GM06990 (cell line): ENCODE measurements around the gene MRPL49.
A peak's percentile ranks its signal among the peaks of the same experiment; 100 is the strongest.

ENCODE experiments used
- DNase-seq: peaks from one replicate; pipeline ENCODE4 v3.0.0-alpha.2; 2011; ENCODE audit not compliant: insufficient read length; ENCODE audit errors: extremely low read depth
- H3K27me3 ChIP-seq: replicated peaks from 2 replicates; pipeline ENCODE4 v1.6.0; 2011; ENCODE audit warnings: low read length; ENCODE audit not compliant: control insufficient read depth, insufficient read depth
- H3K36me3 ChIP-seq: 2 replicates; pipeline ENCODE4 v1.5.1; 2011; ENCODE audit warnings: low read length; ENCODE audit not compliant: control insufficient read depth, insufficient read depth
- H3K4me3 ChIP-seq: replicated peaks from 2 replicates; pipeline ENCODE4 v1.5.1; 2011; ENCODE audit warnings: low read depth, mild to moderate bottlenecking, control low read depth, low read length
- TF ChIP-seq, protein P1 (sequence below): IDR thresholded peaks from 2 replicates; pipeline ENCODE4 v1.5.1; 2011; ENCODE audit warnings: low read length, control low read depth, mild to moderate bottlenecking, inconsistent platforms; ENCODE audit not compliant: insufficient read depth, poor library complexity, severe bottlenecking

The MRPL49 gene

GRCh38 chr11:65096926-65097325 is 25.2 kb upstream of the MRPL49 start:
- no peak for DNase-seq
- Histone ChIP-seq H3K36me3 (peaks cover 3% of the 10 kb centered on the region), H3K4me3 (peak overlapping the region; percentile 76), H3K27me3 (no peaks in the 10 kb centered on the region)
- TF ChIP-seq, protein P1, sequence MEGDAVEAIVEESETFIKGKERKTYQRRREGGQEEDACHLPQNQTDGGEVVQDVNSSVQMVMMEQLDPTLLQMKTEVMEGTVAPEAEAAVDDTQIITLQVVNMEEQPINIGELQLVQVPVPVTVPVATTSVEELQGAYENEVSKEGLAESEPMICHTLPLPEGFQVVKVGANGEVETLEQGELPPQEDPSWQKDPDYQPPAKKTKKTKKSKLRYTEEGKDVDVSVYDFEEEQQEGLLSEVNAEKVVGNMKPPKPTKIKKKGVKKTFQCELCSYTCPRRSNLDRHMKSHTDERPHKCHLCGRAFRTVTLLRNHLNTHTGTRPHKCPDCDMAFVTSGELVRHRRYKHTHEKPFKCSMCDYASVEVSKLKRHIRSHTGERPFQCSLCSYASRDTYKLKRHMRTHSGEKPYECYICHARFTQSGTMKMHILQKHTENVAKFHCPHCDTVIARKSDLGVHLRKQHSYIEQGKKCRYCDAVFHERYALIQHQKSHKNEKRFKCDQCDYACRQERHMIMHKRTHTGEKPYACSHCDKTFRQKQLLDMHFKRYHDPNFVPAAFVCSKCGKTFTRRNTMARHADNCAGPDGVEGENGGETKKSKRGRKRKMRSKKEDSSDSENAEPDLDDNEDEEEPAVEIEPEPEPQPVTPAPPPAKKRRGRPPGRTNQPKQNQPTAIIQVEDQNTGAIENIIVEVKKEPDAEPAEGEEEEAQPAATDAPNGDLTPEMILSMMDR: no peak

- TF ChIP-seq, protein P1: peak; percentile 7
- H3K36me3 ChIP-seq: peaks cover 3% of the 10 kb centered on the region
Observed at GRCh38 chr11:65100674-65101350, 21.3 kb upstream of the MRPL49 start.

GRCh38 chr11:65102142-65103095 is 19.7 kb upstream of the MRPL49 start:
- TF ChIP-seq, protein P1: no peak
- H3K4me3 ChIP-seq: no peak overlapping the region
- H3K36me3 ChIP-seq: peaks cover 3% of the 10 kb centered on the region
- no peaks in the 10 kb centered on the region for H3K27me3 ChIP-seq
- no peak for DNase-seq

More at GRCh38 chr11:65100674-65101350, 21.3 kb upstream of the MRPL49 start:
- Histone ChIP-seq H3K27me3 (no peaks in the 10 kb centered on the region), H3K4me3 (no peak overlapping the region)
- DNase-seq: no peak

DNA sequence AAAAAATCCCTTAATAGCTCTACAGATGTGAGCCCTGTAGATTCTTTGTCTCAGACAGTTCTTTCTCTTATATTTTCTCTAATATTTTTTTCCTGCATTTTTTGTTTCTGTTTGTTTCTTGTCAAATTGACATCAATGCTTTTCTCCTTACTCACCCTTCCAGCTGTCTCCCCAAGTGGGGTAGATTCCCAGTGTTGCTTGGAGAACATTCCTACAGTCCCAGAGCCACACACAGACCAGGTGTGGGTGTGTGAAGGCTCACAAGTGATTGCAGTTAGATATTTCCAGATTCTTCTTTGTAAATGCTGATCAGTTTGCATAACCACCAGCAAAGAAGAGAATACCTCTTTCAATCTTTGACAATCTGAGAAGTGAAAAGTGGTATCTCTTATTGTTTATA is 18.6 kb upstream of the MRPL49 start:
- Histone ChIP-seq H3K4me3 (no peak overlapping the region), H3K36me3 (peaks cover 3% of the 10 kb centered on the region), H3K27me3 (no peaks in the 10 kb centered on the region)
- TF ChIP-seq, protein P1: no peak
- DNase-seq: no peak

DNA sequence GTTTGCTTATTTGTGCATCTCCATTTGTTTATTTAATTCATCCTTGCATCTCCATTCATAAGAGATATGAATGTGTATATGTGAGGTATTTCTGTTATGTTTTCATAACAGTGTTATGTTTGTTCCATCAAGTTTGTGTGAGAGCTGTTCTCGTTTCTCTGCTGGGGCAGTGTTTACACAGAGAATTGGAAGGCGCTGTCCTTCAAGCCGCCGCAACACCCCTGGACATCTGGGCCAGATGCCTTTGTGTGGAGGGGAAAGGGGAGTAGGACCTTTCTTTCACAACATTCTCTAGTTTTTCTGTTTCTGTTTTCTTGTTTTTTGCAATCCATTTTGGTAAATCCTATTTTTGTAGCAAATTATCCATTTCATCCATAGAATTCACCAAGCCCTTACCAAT is 17.5 kb upstream of the MRPL49 start:
- Histone ChIP-seq H3K27me3 (no peaks in the 10 kb centered on the region), H3K4me3 (no peak overlapping the region), H3K36me3 (peaks cover 6% of the 10 kb centered on the region)
- TF ChIP-seq, protein P1: no peak
- no peak for DNase-seq
